GM21786 (cell line): ENCODE data around the gene SYNJ1.

Source experiments
- ATAC-seq: cut with Tn5 transposase; IDR thresholded peaks from one replicate; pipeline ENCODE4 v1.9.1; 2021; ENCODE audit not compliant: unreplicated experiment

The SYNJ1 gene

DNA sequence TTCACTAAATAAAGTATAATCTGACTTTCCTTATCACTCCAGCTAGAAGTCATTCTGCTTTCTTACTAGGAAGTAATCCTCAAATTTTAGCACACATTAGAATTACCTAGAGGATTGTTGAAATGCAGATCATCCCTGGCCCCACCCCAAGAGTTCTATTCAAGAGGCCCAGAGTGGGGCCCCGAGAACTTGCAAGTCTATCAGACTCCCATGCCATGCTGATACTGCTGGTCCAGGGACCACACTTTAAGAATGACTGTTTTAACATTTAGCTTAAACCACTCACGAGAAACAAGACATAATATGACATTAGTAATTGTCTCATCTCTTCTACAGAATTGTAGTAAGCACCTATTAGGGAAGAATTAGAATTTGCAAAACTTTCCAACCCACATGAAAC is 7.7 kb upstream of the SYNJ1 start:
- no peak for ATAC-seq

DNA sequence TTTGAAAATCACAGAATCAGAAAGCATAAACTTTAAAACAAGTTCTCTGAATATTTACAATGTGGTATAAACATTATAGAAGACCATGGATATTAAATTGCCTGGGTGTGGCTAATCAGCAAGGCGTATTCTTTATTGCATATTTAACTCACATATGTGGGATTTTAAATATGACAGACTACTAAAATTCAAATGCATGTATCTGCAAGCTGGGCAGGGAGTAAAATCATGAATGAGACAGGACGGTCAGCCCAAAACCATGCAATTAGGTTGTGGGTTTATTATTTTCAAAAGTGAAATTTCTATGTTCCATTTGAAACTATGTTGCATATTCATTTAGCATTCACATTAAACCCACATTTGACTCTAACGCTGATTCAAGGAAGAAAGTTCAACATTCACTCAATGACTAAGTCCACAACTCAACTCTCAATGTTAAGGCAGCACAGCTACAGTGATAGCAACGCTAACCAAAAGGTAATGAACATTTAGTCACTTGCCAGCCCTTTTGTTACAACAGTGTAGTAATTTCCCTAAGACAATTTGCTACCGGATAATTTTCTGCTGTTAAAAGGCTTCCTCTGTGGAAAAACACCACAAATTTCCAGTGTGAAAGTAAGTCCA is 6.3 kb upstream of the SYNJ1 start:
- no peak for ATAC-seq

- ATAC-seq: no peak
Measured at GRCh38 chr21:32733356-32733755, 5.5 kb upstream of the SYNJ1 start.

DNA sequence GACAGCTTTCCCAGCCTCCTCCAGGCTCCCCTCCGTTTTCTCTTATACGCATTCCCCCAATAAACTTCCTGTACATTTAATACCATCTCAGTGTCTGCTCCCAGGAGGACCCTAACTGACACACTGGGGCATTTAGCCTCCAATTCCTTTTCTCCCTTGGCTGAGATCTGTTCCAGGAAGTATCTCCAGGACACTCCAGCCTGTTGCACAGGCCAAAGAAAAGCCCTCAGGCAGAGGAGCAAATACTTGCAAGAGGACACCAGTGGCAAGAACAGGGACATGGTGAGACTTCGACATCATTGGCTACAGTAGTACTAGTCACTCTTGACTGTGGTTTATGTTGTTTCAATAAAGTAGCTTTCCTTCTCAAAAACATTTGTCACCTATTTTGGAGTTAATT is 4.7 kb upstream of the SYNJ1 start:
- no peak for ATAC-seq

DNA sequence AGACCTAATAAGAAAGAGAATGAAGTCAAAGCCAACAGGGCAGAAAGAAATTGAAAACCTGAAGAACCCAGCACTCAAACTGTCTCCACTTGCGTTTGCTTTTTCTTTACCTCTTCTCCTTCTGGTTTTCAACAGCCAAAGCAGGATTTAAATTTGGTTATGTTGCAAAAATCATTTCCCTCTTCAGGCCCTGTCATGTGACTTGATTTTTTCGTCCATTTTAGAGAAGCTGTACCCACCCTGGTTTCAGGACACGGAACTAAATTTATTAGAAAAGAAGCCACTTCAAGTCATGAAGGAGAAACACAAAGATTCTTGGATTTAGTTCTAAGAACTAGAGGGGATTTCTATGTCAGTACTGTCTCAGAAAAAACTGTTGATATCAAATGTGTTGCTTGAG is 1.0 kb upstream of the SYNJ1 start:
- ATAC-seq: no peak

DNA sequence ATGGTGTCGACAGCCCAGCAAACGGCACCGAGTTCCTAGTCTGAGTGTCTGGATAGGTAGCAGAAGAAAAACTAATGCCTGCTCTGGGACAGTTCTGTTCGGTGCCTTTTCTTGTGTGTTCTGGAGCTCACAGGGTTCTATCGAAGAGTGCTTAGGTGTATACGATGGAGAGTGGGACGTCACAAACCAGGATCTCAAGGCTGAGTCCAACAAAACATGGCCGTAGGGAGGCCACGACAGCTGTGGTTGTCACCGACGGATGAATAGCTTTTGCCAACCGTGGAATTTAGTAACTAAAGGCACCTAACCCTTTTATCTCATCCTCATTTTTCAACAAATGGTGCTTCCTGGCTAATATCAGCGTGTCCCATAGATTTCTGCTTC is 635 bp upstream of the SYNJ1 start:
- no peak for ATAC-seq

DNA sequence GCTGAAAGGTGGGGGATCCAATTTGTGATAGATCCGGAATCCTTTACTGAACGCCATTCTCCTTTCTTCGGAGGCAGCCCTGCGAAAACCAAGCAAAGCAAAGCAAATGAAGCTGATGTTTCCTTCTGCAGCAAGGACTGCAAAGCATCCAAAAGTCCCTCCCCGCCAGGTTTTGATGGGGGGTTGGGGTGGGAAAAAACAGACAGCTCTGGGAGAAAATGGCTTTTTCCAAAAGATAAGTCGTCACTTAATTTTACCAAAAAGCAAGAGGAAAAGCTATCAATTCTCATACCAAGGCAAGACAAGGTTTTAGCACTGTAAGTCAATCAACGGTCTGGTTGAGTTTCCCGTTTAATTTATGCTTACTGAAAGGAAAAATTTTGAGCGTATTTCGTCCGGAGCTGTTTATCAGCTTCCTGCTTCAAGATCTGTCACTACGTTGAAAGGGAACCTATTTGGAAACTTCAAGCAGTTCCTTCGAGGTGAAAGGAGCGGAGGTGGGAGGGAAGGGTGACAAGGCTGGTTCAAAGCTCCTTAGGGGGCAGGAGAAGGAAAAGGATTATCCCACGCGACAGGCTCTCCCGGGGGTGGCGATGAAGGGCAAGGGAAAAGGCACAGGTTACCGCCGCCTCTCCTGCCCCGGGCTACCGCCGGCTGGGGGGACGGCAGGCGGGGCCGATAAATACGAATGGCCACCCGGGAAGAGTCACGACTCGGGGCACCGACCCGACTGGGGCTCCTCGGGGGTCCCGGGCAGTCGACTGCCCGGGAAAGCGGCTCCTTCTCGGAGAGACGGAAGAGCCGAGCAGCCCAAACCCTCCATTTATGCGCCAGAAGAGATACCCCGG is 750 bp downstream of the SYNJ1 start:
- peak; percentile 10 for ATAC-seq

DNA sequence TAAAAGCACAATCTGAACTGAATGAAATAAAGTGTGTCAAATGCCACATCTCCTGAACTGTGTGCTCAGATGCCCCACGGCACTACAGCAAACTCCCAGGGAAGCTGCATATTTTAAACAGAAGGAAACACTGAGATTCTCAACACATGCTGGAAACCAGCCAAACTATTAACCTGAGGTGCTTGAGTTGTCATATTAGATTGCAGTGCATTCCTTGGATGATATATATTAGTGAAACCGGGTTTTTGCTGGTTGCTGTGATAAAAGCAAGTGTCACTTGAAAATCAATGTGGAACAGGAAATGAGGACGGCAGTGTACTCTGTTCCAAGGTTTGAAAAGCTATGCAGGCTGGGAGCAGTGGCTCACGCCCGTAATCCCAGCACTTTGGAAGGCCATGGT is 8.7 kb downstream of the SYNJ1 start:
- ATAC-seq: no peak

DNA sequence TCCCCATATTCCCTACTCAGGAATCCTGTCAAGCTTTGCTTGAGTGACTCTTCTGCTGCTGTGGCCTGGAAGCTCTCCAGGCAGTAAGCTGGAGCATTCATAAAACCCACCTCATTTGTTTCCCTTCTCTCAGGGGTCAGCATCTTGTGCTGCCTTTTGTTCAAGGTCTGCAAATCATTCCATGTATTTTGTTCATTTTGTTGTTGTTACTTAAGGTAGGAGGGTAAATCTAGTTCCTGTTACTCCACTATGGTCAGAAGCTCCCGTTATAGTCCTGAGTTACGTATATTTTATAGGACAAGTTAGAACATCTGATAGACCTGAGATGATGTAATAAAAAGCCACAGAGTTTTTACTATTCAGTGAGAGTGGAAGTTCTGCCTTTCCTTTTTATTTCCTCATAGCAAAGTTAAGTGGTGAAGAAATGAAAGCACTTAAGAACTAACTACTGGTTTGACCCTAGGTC is 9.9 kb downstream of the SYNJ1 start:
- no peak for ATAC-seq

DNA sequence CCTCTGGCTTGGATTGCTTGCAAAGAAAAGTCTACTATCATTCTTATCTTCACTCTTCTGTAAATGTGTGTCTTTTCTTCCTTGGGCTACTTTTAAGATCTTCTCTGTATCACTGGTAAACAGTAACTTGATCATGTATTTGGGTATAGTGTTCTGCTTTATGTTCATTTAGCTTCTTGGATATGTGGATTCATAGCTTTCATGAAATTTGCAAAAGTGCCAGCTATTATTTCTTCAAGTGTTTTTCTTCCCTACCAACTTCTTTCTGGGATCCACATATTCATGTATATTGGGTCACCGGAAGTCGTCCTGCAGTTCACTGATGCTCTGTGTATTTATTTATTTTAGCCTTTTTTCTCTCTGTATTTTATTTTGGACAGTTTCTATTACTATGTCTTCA is 11.3 kb downstream of the SYNJ1 start:
- no peak for ATAC-seq

DNA sequence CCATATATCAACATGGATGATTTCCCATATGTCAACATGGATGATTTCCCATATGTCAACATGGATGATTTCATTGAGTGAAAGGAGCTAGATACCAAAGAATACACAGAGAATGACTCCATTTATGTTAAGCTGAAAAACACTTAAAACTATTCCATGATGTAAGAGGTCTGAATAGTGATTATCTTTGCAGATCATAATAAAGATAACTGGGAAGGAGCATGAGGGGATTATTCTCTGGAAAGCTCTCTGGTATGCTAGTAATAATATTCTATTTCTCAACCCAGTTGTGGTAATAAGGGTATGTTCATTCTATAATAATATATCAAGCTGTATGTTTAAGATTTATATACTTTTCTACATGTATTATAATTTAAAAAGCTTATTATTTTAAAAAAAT is 14.1 kb downstream of the SYNJ1 start:
- ATAC-seq: no peak

DNA sequence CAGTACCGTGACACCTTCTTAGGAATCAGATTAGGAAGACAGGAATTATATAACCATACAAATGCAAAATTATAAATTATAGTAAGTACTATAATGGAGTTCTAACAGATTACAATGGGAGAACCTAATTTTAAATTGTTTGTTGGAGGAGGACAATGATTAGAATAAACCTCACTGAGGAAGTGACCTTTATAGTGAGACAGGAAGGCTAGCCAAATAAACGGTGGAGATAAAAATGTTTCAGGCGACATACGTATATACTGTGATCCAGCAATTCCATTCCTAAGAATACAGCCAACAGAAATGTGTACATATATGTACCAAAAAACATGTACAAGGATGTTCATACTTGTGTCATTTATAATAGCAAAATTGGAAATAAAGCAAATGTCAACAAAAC is 15.2 kb downstream of the SYNJ1 start:
- no peak for ATAC-seq

DNA sequence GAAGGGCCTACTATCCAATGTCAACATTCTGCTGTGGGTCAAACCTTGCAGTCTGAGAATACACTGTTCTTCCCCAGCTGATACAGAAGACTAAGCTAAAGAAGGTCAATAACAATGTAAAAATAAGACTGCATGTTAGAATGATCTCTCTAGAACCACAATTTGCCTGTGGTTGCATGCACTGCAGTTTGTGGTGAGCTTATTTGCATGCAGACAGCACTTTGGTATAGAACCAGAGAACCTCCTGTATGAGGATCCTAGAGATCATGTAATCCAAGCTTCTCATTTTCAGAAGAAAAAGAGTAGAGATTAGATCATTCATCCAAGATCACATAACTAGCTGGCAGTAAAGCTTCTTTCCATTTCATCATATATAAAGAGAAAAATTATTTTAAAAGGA is 15.8 kb downstream of the SYNJ1 start:
- peak; percentile 98 for ATAC-seq

DNA sequence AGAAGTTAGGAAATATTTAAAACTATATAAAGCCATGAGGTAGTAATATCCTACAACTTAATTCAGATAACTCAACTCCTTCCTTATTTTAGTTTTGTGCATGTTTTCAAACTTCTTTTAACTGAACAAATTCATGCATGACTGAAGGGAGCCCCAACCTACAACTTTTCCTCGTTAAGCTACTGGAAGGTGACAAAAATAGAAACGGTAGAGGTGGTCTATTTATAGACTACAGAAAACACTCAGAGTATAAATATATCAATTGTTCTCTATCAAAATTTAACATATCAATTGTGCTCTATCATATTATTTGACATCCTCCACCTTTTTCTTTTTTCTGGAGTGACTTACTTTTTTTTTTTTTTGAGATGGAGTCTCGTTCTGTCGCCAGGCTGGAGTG is 16.8 kb downstream of the SYNJ1 start:
- no peak for ATAC-seq

- ATAC-seq: no peak
Measured at GRCh38 chr21:32710069-32710784, 17.6 kb downstream of the SYNJ1 start.

DNA sequence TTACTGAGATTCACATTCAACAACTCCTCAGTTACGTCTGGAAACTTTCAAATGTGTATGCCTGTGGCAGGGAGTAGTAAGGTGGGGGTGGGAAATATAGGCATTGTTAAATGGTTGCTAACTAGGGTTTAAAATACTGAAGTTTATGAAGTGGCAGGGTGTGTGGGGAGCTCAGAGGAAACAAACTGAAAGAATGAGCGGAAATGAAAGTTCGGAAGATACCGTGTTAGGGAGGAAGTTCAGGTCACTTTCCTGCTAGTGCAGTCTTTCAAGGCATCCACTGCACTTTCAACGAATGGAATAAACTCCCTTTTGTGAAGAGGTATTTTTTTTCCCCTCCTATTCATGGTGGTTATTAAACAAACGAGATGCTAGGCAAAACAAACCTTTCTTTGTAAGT is 19.7 kb downstream of the SYNJ1 start:
- no peak for ATAC-seq

DNA sequence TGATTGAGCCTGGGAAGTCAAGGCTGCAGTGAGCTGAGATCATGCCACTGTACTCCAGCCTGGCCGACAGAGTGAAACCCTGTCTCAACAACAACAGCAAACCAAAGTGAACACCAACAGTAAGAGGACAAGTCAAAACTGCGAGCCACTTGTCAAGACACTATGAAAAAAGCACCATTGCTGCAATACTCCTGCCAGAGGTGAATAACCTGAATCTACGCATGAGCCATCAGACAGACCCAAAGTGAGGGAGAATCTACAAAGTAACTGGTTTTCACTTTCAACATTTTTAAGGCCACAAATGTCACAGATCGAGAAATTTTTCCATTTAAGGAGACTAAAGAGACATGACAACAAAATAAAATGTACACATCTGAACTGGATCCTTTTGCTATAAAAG is 21.9 kb downstream of the SYNJ1 start:
- no peak for ATAC-seq

GRCh38 chr21:32705139-32705538 is 22.7 kb downstream of the SYNJ1 start:
- ATAC-seq: no peak

GRCh38 chr21:32702702-32703101 is 25.1 kb downstream of the SYNJ1 start:
- ATAC-seq: no peak

DNA sequence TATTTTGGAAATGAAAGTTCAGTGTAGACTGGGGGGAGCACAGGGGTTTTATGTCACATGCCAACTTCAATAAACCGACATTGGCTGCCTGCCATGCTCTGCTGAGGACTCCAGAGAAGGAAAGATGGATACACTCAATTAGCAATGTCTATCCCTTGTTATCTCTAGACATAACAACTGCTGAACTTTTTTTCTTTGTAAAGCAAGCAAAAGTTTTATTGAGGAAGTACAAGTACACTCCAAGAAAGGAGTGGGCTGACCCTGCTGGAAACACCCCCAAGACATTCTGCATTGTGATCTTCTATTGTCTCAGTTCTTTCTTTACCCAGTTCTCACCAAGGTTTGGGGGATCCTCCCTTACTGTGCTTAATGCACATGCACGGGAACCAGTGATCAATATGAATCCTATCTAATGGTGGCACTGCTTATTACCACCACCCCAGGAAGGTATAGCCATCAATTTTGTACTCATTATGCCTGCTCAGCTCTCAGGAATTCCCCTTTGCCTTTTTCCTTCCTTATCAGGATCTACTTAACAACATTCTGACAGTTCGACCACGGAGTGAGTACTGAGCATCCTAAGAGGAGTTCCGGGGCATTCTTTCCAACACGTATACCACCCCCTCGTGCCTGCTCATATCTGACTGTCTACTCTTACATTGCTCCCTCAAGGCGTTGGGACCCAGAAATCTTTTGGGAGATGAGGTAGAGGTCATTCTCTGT is 28.7 kb downstream of the SYNJ1 start:
- no peak for ATAC-seq

DNA sequence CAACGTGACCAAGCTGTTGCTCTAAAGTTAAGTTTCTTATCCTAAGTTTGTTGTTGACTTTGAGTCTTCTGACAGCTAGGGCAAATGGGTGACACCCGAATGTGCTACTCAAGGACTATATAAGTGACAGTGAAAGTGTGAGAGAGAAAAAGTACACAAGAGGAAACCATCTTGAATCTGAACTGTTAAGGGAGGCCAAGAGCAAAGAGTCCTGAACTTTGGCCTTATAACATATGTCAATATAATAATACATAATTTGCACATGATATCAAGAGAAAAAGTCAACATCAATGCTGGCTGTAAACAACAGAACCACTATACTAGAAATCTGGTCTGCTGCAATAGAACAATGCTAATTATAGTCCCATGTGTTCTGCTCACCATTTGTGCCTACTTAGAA is 29.5 kb downstream of the SYNJ1 start:
- no peak for ATAC-seq
